ENCODE results near the gene ABCC9. TPM values are rescaled to one million over a fixed set of nuclear protein-coding genes. Genes with fewer than 3 reads are reported as not detected.

Gene ABCC9
- total RNA-seq, 6 donors from 2014 or later, result 9.4 to 23.4 (median 15.1) TPM

DNA sequence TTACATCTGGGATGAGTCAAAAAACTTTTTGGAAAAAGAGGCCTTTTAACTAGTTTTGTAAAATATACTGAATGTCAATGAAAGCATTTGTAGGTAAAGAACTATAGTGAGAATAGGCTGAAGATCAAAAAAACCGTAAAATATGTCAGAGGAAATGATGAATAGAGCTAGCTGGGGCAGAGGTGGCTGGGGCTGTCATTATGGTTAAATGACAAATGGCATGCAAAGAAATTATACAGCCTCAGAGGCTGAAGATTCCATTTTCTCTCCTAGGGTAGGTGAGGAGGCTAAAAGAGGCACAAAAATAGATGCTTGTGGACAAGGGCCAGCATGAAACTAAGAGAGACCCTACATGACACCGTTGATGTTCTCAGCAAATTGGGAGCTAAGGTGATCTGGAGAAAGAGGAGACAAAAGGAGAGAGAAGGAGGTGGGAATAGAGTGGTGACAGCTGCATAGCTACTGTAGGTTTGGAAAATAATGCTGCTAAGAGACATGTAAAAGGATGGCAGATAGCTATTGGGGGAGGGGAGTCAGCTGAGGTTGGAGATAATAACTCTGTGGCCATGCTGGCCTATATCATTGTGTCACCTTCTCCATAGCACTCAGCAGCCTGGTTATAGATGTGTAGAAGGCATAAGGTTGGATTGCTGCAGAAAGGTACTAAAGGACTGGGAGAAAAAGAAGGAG is 63.8 kb downstream of the ABCC9 start:
- Histone ChIP-seq H3K36me3 (no peaks in the 10 kb centered on the region), H3K27ac (no peak overlapping the region), H3K27me3 (no peaks in the 10 kb centered on the region), H3K9me3 (no peaks in the 10 kb centered on the region), H3K4me1 (peaks cover 0 to 7% (median under 1%) of the 10 kb centered on the region in 4 donors), H3K4me3 (no peak overlapping the region)
- DNase-seq (no peak), ATAC-seq (ENCODE audit: low FRiP score in 2 of 2) (no peak)
- TF ChIP-seq POLR2A (IDR thresholded peaks at IDR 0.05) (no peak), EP300 (IDR thresholded peaks at IDR 0.05) (no peak), POLR2AphosphoS5 (IDR thresholded peaks at IDR 0.05) (no peak)
- TF ChIP-seq, protein P1, sequence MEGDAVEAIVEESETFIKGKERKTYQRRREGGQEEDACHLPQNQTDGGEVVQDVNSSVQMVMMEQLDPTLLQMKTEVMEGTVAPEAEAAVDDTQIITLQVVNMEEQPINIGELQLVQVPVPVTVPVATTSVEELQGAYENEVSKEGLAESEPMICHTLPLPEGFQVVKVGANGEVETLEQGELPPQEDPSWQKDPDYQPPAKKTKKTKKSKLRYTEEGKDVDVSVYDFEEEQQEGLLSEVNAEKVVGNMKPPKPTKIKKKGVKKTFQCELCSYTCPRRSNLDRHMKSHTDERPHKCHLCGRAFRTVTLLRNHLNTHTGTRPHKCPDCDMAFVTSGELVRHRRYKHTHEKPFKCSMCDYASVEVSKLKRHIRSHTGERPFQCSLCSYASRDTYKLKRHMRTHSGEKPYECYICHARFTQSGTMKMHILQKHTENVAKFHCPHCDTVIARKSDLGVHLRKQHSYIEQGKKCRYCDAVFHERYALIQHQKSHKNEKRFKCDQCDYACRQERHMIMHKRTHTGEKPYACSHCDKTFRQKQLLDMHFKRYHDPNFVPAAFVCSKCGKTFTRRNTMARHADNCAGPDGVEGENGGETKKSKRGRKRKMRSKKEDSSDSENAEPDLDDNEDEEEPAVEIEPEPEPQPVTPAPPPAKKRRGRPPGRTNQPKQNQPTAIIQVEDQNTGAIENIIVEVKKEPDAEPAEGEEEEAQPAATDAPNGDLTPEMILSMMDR (IDR thresholded peaks at IDR 0.05), result no peak
- 74 to 79% methylated on average over 2 of the region's 2 CpGs for WGBS, 2 donors

DNA sequence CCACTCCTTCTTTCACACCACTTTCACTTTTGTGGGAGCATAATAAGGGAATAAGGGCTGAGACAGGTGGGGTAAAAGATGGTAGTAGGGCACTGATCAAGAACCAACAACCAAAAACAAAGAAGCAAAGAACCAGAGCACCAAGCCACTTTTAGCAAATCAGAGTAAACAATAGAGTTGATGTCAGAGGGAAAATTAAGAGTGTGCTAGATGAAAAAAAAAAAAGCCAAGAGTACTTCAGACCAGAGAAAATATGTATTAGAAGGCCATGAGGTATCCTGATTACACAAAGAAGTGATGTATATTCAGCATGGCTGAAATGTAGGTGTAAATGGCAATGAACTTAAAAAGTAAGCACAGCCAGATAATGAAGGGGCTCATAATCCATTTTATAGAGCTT is 75.4 kb downstream of the ABCC9 start:
- Histone ChIP-seq H3K4me1 (no peaks in the 10 kb centered on the region), H3K27ac (no peak overlapping the region), H3K4me3 (no peak overlapping the region), H3K9me3 (peaks cover 0 to 8% (median 0%) of the 10 kb centered on the region in 4 donors), H3K36me3 (no peaks in the 10 kb centered on the region), H3K27me3 (no peaks in the 10 kb centered on the region)
- TF ChIP-seq EP300 (IDR thresholded peaks at IDR 0.05), result no peak
- no peak for TF ChIP-seq POLR2A (IDR thresholded peaks at IDR 0.05)
- TF ChIP-seq, protein P1 (IDR thresholded peaks at IDR 0.05), result no peak
- no peak for TF ChIP-seq POLR2AphosphoS5 (IDR thresholded peaks at IDR 0.05)
- no peak for DNase-seq
- ATAC-seq (ENCODE audit: low FRiP score in 2 of 2), result no peak

DNA sequence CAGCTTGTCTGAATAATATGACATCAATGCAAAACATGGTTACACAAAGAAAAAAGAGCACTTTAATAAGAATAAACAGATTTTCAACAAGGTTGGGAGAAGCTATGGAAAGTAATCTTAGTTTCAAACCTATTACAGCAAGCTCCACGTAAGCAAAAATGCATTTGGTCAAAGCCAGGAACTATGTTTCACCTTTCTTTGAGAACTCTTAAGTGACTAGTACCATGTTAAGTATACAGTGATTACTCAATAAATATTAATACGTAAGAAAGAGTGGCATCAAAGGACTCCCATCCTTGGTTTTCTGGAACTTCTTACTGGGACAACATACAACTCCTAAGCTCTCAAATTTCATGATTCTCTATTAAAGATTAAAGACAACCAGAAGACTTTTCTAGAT is 80.7 kb downstream of the ABCC9 start:
- peak in 1 of 2 donors; percentile 19 for ATAC-seq (ENCODE audit: low FRiP score in 2 of 2)
- peak overlapping the region in 1 of 4 donors; percentile 20 for H3K27ac ChIP-seq
- H3K9me3 ChIP-seq, result no peaks in the 10 kb centered on the region
- no peak for DNase-seq
- H3K27me3 ChIP-seq, result no peaks in the 10 kb centered on the region
- H3K36me3 ChIP-seq, result no peaks in the 10 kb centered on the region
- H3K4me3 ChIP-seq, result no peak overlapping the region
- WGBS, 2 donors, result 58 to 66% methylated on average over 2 of the region's 2 CpGs
- no peak for TF ChIP-seq POLR2A (IDR thresholded peaks at IDR 0.05)
- no peak for TF ChIP-seq POLR2AphosphoS5 (IDR thresholded peaks at IDR 0.05)
- TF ChIP-seq EP300 (IDR thresholded peaks at IDR 0.05), result peak in 3 of 4 donors; percentile 18 to 91 (median 45)
- no peaks in the 10 kb centered on the region for H3K4me1 ChIP-seq

DNA sequence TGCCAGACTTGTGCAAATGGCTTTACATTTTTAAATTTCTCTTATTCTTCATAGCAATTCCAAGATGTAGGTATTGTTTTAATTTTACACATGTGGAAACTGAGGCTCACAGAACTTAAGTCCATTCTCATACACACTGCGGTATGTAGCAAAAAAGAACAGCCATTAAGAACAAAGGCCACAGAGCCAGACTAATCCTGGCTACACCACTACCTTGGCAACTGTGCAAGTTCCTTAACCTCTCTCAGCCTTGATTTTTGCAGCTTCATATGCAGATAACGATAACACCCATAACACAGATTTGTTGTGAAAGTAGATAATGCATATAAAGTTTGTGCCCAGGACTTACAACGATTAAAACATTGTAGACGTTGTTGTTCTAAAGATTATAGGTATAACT is 81.1 kb downstream of the ABCC9 start:
- peak overlapping the region in 1 of 4 donors; percentile 20 for H3K27ac ChIP-seq
- ATAC-seq (ENCODE audit: low FRiP score in 2 of 2), result no peak

DNA sequence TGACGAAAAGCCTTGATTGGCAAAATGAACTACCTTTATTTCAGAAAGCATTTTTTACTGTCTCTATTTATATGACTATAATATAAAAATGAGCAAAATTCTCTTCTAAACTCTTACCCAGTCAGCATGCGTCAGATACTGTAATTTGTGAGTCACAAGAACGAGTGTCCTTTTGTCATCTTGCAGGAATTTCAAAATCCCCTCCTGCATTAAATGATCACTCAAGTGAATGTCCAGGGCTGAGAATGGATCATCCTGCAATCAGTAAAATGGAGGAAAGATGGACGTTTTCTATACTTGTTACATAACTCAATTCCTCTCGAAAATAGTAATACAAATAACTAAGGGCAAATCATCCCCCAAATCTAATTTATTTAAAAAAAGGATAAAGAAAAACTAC is 89.0 kb downstream of the ABCC9 start:
- 82 to 87% methylated on average over 5 of the region's 5 CpGs for WGBS, 2 donors
- H3K27ac ChIP-seq, result no peak overlapping the region
- peaks cover 0 to 2% (median 0%) of the 10 kb centered on the region in 4 donors for H3K4me1 ChIP-seq
- H3K9me3 ChIP-seq, result no peaks in the 10 kb centered on the region
- TF ChIP-seq POLR2AphosphoS5 (IDR thresholded peaks at IDR 0.05), result no peak
- no peak overlapping the region for H3K4me3 ChIP-seq
- no peaks in the 10 kb centered on the region for H3K27me3 ChIP-seq
- H3K36me3 ChIP-seq, result no peaks in the 10 kb centered on the region
- ATAC-seq (ENCODE audit: low FRiP score in 2 of 2) (no peak), DNase-seq (no peak)

More for the DNA sequence above, 81.1 kb downstream of the ABCC9 start:
- Histone ChIP-seq H3K4me3 (no peak overlapping the region), H3K36me3 (no peaks in the 10 kb centered on the region), H3K9me3 (no peaks in the 10 kb centered on the region), H3K27me3 (no peaks in the 10 kb centered on the region), H3K4me1 (no peaks in the 10 kb centered on the region)
- TF ChIP-seq POLR2AphosphoS5 (IDR thresholded peaks at IDR 0.05) (no peak), EP300 (IDR thresholded peaks at IDR 0.05) (no peak), POLR2A (IDR thresholded peaks at IDR 0.05) (no peak)
- WGBS, 2 donors, result 61 to 74% methylated on average over 4 of the region's 4 CpGs
- DNase-seq, result no peak

DNA sequence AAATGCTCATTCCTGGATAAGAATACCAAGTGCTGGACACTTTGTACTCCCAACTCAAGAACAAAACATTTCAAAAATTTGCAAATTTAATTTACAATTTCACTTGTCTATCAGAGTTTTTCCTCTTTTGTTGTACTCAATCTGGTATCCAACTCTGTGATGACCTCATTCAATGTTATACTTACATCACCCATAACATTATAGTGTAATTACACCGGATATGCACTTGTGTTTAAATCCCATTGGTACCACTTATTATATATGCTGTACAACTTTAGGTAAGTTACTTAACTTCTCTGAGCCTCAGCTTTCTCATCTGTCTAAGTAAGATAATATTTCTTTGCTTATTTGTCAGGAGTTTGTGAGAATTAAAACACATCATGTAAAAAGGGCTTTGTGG is 90.1 kb downstream of the ABCC9 start:
- TF ChIP-seq POLR2A (IDR thresholded peaks at IDR 0.05), result no peak
- TF ChIP-seq POLR2AphosphoS5 (IDR thresholded peaks at IDR 0.05), result no peak
- TF ChIP-seq, protein P1 (IDR thresholded peaks at IDR 0.05), result no peak
- TF ChIP-seq EP300 (IDR thresholded peaks at IDR 0.05), result no peak
- no peak for ATAC-seq (ENCODE audit: low FRiP score in 2 of 2)
- peaks cover 0 to 2% (median 0%) of the 10 kb centered on the region in 4 donors for H3K4me1 ChIP-seq
- H3K9me3 ChIP-seq, result no peaks in the 10 kb centered on the region
- no peaks in the 10 kb centered on the region for H3K27me3 ChIP-seq
- H3K36me3 ChIP-seq, result no peaks in the 10 kb centered on the region
- H3K4me3 ChIP-seq, result no peak overlapping the region
- WGBS, 2 donors, result 73 to 83% methylated on average over 1 of the region's 1 CpG
- H3K27ac ChIP-seq, result no peak overlapping the region
- DNase-seq, result no peak
